HG03342 (cell line): ENCODE data around the gene SLC26A11.
"Not testable (repeated sequence)": the region's sequence is repeated elsewhere in the genome, so short reads cannot be mapped to it uniquely, and the experiment has no call there.

Experiments used
- ATAC-seq: cut with Tn5 transposase; IDR thresholded peaks from one replicate; pipeline ENCODE4 v1.9.1; 2021; ENCODE audit warnings: mild to moderate bottlenecking, moderate library complexity; ENCODE audit not compliant: unreplicated experiment

The SLC26A11 gene

GRCh38 chr17:80237386-80237785 lies 17.2 kb downstream of the SLC26A11 start:
- ATAC-seq, result no peak

GRCh38 chr17:80242505-80242904 lies 22.3 kb downstream of the SLC26A11 start:
- ATAC-seq, result no peak

GRCh38 chr17:80243526-80244433 lies 23.6 kb downstream of the SLC26A11 start:
- ATAC-seq, result no peak

- ATAC-seq, result not testable (repeated sequence)
These were observed 24.2 kb downstream of the SLC26A11 start for GRCh38 chr17:80244448-80244847.

GRCh38 chr17:80244871-80245509 lies 24.8 kb downstream of the SLC26A11 start:
- no peak for ATAC-seq

- no peak for ATAC-seq
These were observed 25.5 kb downstream of the SLC26A11 start for GRCh38 chr17:80245566-80246265.

GRCh38 chr17:80246266-80246681 lies 26.0 kb downstream of the SLC26A11 start:
- ATAC-seq, result no peak

- no peak for ATAC-seq
These were observed 26.5 kb downstream of the SLC26A11 start for GRCh38 chr17:80246726-80247125.

GRCh38 chr17:80247561-80247960 lies 27.3 kb downstream of the SLC26A11 start:
- ATAC-seq, result no peak

GRCh38 chr17:80248001-80248893 lies 28.0 kb downstream of the SLC26A11 start:
- no peak for ATAC-seq

- no peak for ATAC-seq
These were observed 28.9 kb downstream of the SLC26A11 start for GRCh38 chr17:80248894-80249710.

- no peak for ATAC-seq
These were observed 31.7 kb downstream of the SLC26A11 start for GRCh38 chr17:80251966-80252365.

GRCh38 chr17:80252871-80253270 lies 32.6 kb downstream of the SLC26A11 start:
- no peak for ATAC-seq

GRCh38 chr17:80253631-80254395 lies 33.6 kb downstream of the SLC26A11 start:
- ATAC-seq, result no peak

- ATAC-seq, result peak; percentile 50
These were observed 34.4 kb downstream of the SLC26A11 start for GRCh38 chr17:80254396-80255251.

- ATAC-seq, result no peak
These were observed 35.8 kb downstream of the SLC26A11 start for GRCh38 chr17:80256034-80256350.

- no peak for ATAC-seq
These were observed 37.5 kb downstream of the SLC26A11 start for GRCh38 chr17:80257716-80258213.

GRCh38 chr17:80258296-80258695 lies 38.1 kb downstream of the SLC26A11 start:
- not testable (repeated sequence) for ATAC-seq
